ENCODE measurements around the gene BCL7B.
A peak's percentile ranks its signal among the peaks of the same experiment; 100 is the strongest.

The BCL7B gene

GRCh38 chr7:73519867-73520672, 37.4 kb downstream of the BCL7B start:
- POLR2A ChIA-PET (ENCODE audit: low non-redundant PET) = no interaction called here
- no peak for TF ChIP-seq CTCF (conservative IDR thresholded peaks at IDR 0.05; ENCODE audit: low read depth)
- peak overlapping the region; percentile 36 for H3K27ac ChIP-seq
- no peak for DNase-seq (ENCODE audit: low spot score)
- CTCF ChIA-PET = interaction anchor here (0.6 kb wide), 1 partner anchor 19 kb away, joined by 3 read pairs; no protein-coding TSS in a partner anchor

GRCh38 chr7:73518470-73518869, 39.0 kb downstream of the BCL7B start:
- POLR2A ChIA-PET (ENCODE audit: low non-redundant PET) = no interaction called here
- no peak for DNase-seq (ENCODE audit: low spot score)
- CTCF ChIA-PET = no interaction called here
- no peak overlapping the region for H3K27ac ChIP-seq
- no peak for TF ChIP-seq CTCF (conservative IDR thresholded peaks at IDR 0.05; ENCODE audit: low read depth)

- DNase-seq (ENCODE audit: low spot score) = no peak
- no peak overlapping the region for H3K27ac ChIP-seq
- ChIA-PET POLR2A (ENCODE audit: low non-redundant PET) (no interaction called here), CTCF (interaction anchor here (0.6 kb wide), 1 partner anchor 22 kb away, joined by 4 read pairs; no protein-coding TSS in a partner anchor)
- TF ChIP-seq CTCF (conservative IDR thresholded peaks at IDR 0.05; ENCODE audit: low read depth) = no peak
Observed at GRCh38 chr7:73517241-73517995, 40.1 kb downstream of the BCL7B start.

- H3K27ac ChIP-seq = no peak overlapping the region
- no peak for TF ChIP-seq CTCF (conservative IDR thresholded peaks at IDR 0.05; ENCODE audit: low read depth)
- DNase-seq (ENCODE audit: low spot score) = no peak
- POLR2A ChIA-PET (ENCODE audit: low non-redundant PET) = interaction anchor here (0.6 kb wide), 1 partner anchor 128 kb away, joined by 4 read pairs; no protein-coding TSS in a partner anchor
- CTCF ChIA-PET = no interaction called here
Observed at GRCh38 chr7:73515178-73515577, 42.3 kb downstream of the BCL7B start.

- ChIA-PET CTCF (interaction anchor here (0.7 kb wide), 1 partner anchor 517 kb away, joined by 3 read pairs; no protein-coding TSS in a partner anchor), POLR2A (ENCODE audit: low non-redundant PET) (no interaction called here)
- DNase-seq (ENCODE audit: low spot score) = no peak
- H3K27ac ChIP-seq = no peak overlapping the region
- no peak for TF ChIP-seq CTCF (conservative IDR thresholded peaks at IDR 0.05; ENCODE audit: low read depth)
Observed at GRCh38 chr7:73512018-73512780, 45.3 kb downstream of the BCL7B start.

- ChIA-PET CTCF (no interaction called here), POLR2A (ENCODE audit: low non-redundant PET) (no interaction called here)
- H3K27ac ChIP-seq = no peak overlapping the region
- TF ChIP-seq CTCF (conservative IDR thresholded peaks at IDR 0.05; ENCODE audit: low read depth) = no peak
- no peak for DNase-seq (ENCODE audit: low spot score)
Observed at GRCh38 chr7:73509463-73509862, 48.0 kb downstream of the BCL7B start.

All from RWPE1 (cell line).